IMR-90 (cell line): ENCODE measurements around the gene HLA-DQB1. TPM values are rescaled to one million over a fixed set of nuclear protein-coding genes. Genes with fewer than 3 reads are reported as not detected.
A peak's percentile ranks its signal among the peaks of the same experiment; 100 is the strongest.

Experiments used
- ATAC-seq: fragments of 200-7000 bp; cut with Tn5 transposase; 2 replicates; pipeline ENCODE4 v1.9.1; 2020; ENCODE audit warnings: low read depth, mild to moderate bottlenecking, moderate library complexity
- Bru-seq: library from RNA; stranded (reverse); fragments of 400-500 nt; gene quantifications from one replicate; lab custom pipeline; 2021; lab: Mats Ljungman, UMichigan
- BruChase-seq, 2 experiments: library from RNA; stranded (reverse); fragments of 400-500 nt; gene quantifications; one replicate each; lab custom pipeline; 2021; lab: Mats Ljungman, UMichigan
- BruUV-seq: library from RNA; stranded (reverse); fragments of 400-500 nt; replicated peaks from 2 replicates; lab custom pipeline; 2021; lab: Mats Ljungman, UMichigan
- CTCF ChIA-PET: fragments of 300-600 bp; formaldehyde crosslinking; extraction: SDS; loops from one replicate; lab custom pipeline; 2021; ENCODE audit warnings: antibody characterized with exemption; lab: Yijun Ruan, JAX
- POLR2A ChIA-PET: fragments of 300-600 bp; sonication (Branson Sonifier 250); formaldehyde crosslinking; loops from one replicate; lab custom pipeline; 2022; ENCODE audit warnings: antibody characterized with exemption; ENCODE audit not compliant: unreplicated experiment; lab: Charles Lee
- DNase-seq: peaks from one replicate; pipeline ENCODE4 v3.0.0; 2013
- H2AFZ ChIP-seq: replicated peaks from 2 replicates; pipeline ENCODE3; 2013; ENCODE audit warnings: low read length, mild to moderate bottlenecking; ENCODE audit not compliant: poor library complexity
- H2AK5ac ChIP-seq: 2 replicates; pipeline ENCODE4 v1.6.1; 2013; ENCODE audit warnings: low read depth, low read length, inconsistent platforms
- H2AK9ac ChIP-seq: replicated peaks from 2 replicates; pipeline ENCODE3; 2013; ENCODE audit warnings: mild to moderate bottlenecking, low read depth, low read length, moderate library complexity; ENCODE audit not compliant: poor library complexity
- H2BK120ac ChIP-seq: 2 replicates; pipeline ENCODE4 v1.6.1; 2013; ENCODE audit warnings: low read depth, low read length, inconsistent platforms
- H2BK15ac ChIP-seq: 3 replicates; pipeline ENCODE4 v1.6.1; 2013; ENCODE audit warnings: low read depth, low read length, inconsistent platforms
- H2BK20ac ChIP-seq: 2 replicates; pipeline ENCODE4 v1.6.1; 2013; ENCODE audit warnings: low read depth, mild to moderate bottlenecking, inconsistent platforms, low read length, moderate library complexity
- H2BK5ac ChIP-seq: 2 replicates; pipeline ENCODE4 v1.6.1; 2013; ENCODE audit warnings: mild to moderate bottlenecking, low read depth, low read length, inconsistent platforms; ENCODE audit not compliant: poor library complexity, severe bottlenecking
- H3K14ac ChIP-seq: replicated peaks from 2 replicates; pipeline ENCODE4 v1.6.1; 2013; ENCODE audit warnings: low read depth, low read length, inconsistent platforms
- H3K18ac ChIP-seq: 2 replicates; pipeline ENCODE4 v1.6.1; 2013; ENCODE audit warnings: low read depth, low read length, control low read depth
- H3K23ac ChIP-seq: 2 replicates; pipeline ENCODE4 v1.6.1; 2013; ENCODE audit warnings: low read depth, low read length, inconsistent platforms
- H3K27ac ChIP-seq: 2 replicates; pipeline ENCODE4 v1.5.1; 2013; ENCODE audit warnings: mild to moderate bottlenecking, control low read depth, low read length; ENCODE audit not compliant: insufficient read depth
- H3K27me3 ChIP-seq: 2 replicates; pipeline ENCODE4 v1.6.1; 2013; ENCODE audit warnings: low read length; ENCODE audit not compliant: control insufficient read depth, insufficient read depth
- H3K36me3 ChIP-seq: 2 replicates; pipeline ENCODE4 v1.6.1; 2013; ENCODE audit warnings: low read length, mixed read lengths; ENCODE audit not compliant: control insufficient read depth, insufficient read depth
- H3K4ac ChIP-seq: 2 replicates; pipeline ENCODE4 v1.6.1; 2013; ENCODE audit warnings: low read depth, low read length, inconsistent platforms
- H3K4me1 ChIP-seq: 2 replicates; pipeline ENCODE4 v1.6.1; 2013; ENCODE audit warnings: low read length, mixed read lengths; ENCODE audit not compliant: control insufficient read depth, insufficient read depth
- H3K4me2 ChIP-seq: 2 replicates; pipeline ENCODE4 v1.6.1; 2013; ENCODE audit warnings: low read depth, mild to moderate bottlenecking, control low read depth, low read length, moderate library complexity
- H3K4me3 ChIP-seq: 2 replicates; pipeline ENCODE4 v1.5.1; 2013; ENCODE audit warnings: low read depth, mild to moderate bottlenecking, control low read depth, low read length, moderate library complexity; ENCODE audit not compliant: insufficient read depth
- H3K56ac ChIP-seq: 2 replicates; pipeline ENCODE4 v1.6.1; 2013; ENCODE audit warnings: low read length, inconsistent platforms; ENCODE audit not compliant: insufficient read depth; ENCODE audit errors: extremely low read depth
- H3K79me1 ChIP-seq, 2 experiments: 2 replicates each; pipeline ENCODE4 v1.6.1; 2013; ENCODE audit warnings: low read length in 2 of 2, inconsistent platforms in 1 of 2, low read depth in 1 of 2
- H3K9ac ChIP-seq: 2 replicates; pipeline ENCODE4 v1.6.1; 2013; ENCODE audit warnings: low read depth, low read length, control low read depth
- H3K9me1 ChIP-seq: 2 replicates; pipeline ENCODE4 v1.6.1; 2013; ENCODE audit warnings: low read length, inconsistent platforms; ENCODE audit not compliant: insufficient read depth
- H3K9me3 ChIP-seq: 2 replicates; pipeline ENCODE4 v1.6.1; 2013; ENCODE audit warnings: low read length; ENCODE audit not compliant: control insufficient read depth, insufficient read depth
- H4K20me1 ChIP-seq: 2 replicates; pipeline ENCODE4 v1.6.1; 2013; ENCODE audit warnings: low read length, inconsistent platforms; ENCODE audit not compliant: insufficient read depth
- H4K5ac ChIP-seq: 2 replicates; pipeline ENCODE4 v1.6.1; 2013; ENCODE audit warnings: mild to moderate bottlenecking, low read depth, low read length, control low read depth
- H4K8ac ChIP-seq, 2 experiments: 2 replicates each; pipeline ENCODE4 v1.6.1; 2013; ENCODE audit warnings: low read depth in 2 of 2, low read length in 2 of 2, control low read depth in 1 of 2, inconsistent platforms in 1 of 2
- H4K91ac ChIP-seq: 2 replicates; pipeline ENCODE4 v1.6.1; 2013; ENCODE audit warnings: low read depth, low read length, inconsistent platforms; ENCODE audit not compliant: insufficient read depth
- BHLHE40 ChIP-seq: fragments of 150-350 bp; IDR thresholded peaks from 2 replicates; pipeline ENCODE4 v1.6.1; 2016; ENCODE audit warnings: mild to moderate bottlenecking, low read depth, low read length
- RFX5 ChIP-seq: IDR thresholded peaks from 2 replicates; pipeline ENCODE4 v1.8.0; 2012; ENCODE audit warnings: low read depth, mild to moderate bottlenecking, low read length, moderate library complexity
- WGBS, 2 experiments: methylation state at CpG; one replicate each; pipeline versions ENCODE4 v1.1.5 to v1.1.7; 2013; ENCODE audit warnings: missing lambda C conversion rate in 2 of 2; ENCODE audit not compliant: insufficient read length in 1 of 2; ENCODE audit errors: extremely low coverage in 2 of 2; 5-methylcytosine and 5-hydroxymethylcytosine counted together
- dilution Hi-C: fragments of 300-500 bp; cut with HindIII; formaldehyde crosslinking; loops from one replicate; pipeline ENCODE4 v1.14.3; 2018; ENCODE audit warnings: low sequenced_read_pairs; ENCODE audit not compliant: unreplicated experiment
- in situ Hi-C: fragments of 300-500 bp; cut with MboI; formaldehyde crosslinking; loops from 3 replicates; pipeline ENCODE4 v1.14.3; 2019; ENCODE audit warnings: low sequenced_read_pairs, inconsistent platforms, mixed read lengths
- intact Hi-C: fragments of 100-400 bp; cut with micrococcal nuclease; formaldehyde crosslinking; loops from 2 replicates; pipeline ENCODE4 v1.10.0; 2022
- long read RNA-seq: library from polyadenylated mRNA; unstranded; transcript quantifications from one replicate; pipeline ENCODE4 v2.0.0, GENCODE V29; 2021; ENCODE audit not compliant: unreplicated experiment
- polyA plus RNA-seq, 3 experiments: library from polyadenylated mRNA; depleted of rRNA; stranded (reverse); fragments of >200 nt; gene quantifications; 2 replicates each; pipeline ENCODE4 v1.2.3, GENCODE V29; 2012; ENCODE audit warnings: low replicate concordance in 1 of 3
- total RNA-seq: library from RNA; depleted of rRNA; stranded (reverse); fragments of >200 nt; gene quantifications from 2 replicates; pipeline ENCODE4 v1.2.3, GENCODE V29; 2012; rRNA removed

HLA-DQB1 gene
- total RNA-seq (not detected in 2 replicates), polyA plus RNA-seq (2012; rRNA removed) (not detected in 2 replicates), Bru-seq, nascent RNA (percentile 9 among the genes with signal in this experiment), BruChase-seq, experiment 1, labeled RNA remaining after a 6-hour chase (not detected), BruChase-seq, experiment 2, labeled RNA remaining after a 2-hour chase (percentile 8 among the genes with signal in this experiment)
- polyA plus RNA-seq (2012; cell fraction: cytosol; rRNA removed): not detected in 2 replicates
- not detected in 2 replicates for polyA plus RNA-seq (2012; cell fraction: nucleus; rRNA removed; ENCODE audit: low replicate concordance)
- long read RNA-seq: 0 reads

- H2BK15ac ChIP-seq: no peak within 1 kb of the TSS
- H4K5ac ChIP-seq: no peak within 1 kb of the TSS
- H3K14ac ChIP-seq: no peak within 1 kb of the TSS
- H3K4me3 ChIP-seq: no peak within 1 kb of the TSS
- POLR2A ChIA-PET: no interaction called here
- H2BK5ac ChIP-seq: no peak within 1 kb of the TSS
- no peak within 1 kb of the TSS for H4K91ac ChIP-seq
- H2AK5ac ChIP-seq: no peak within 1 kb of the TSS
- no peak within 1 kb of the TSS for H2BK20ac ChIP-seq
- DNase-seq: no peak
- H3K18ac ChIP-seq: no peak within 1 kb of the TSS
- no peak within 1 kb of the TSS for H3K4ac ChIP-seq
- H2BK120ac ChIP-seq: no peak within 1 kb of the TSS
- H3K27ac ChIP-seq: no peak within 1 kb of the TSS
- 10% methylated on average over 2 of the region's 16 CpGs; no CpG with 5 or more reads in 1 of the 2 experiments for WGBS, 2 experiments
- no peaks in the 10 kb centered on the region for H4K20me1 ChIP-seq
- no peak for ATAC-seq
- intact Hi-C loops: loop anchor here (10.0 kb wide), 1 partner anchor 198 kb away; no protein-coding TSS in a partner anchor
- H3K36me3 ChIP-seq: no peaks in the 10 kb centered on the region
- H3K9me3 ChIP-seq: no peaks in the 10 kb centered on the region
- BruUV-seq: no TSS peak
- no peaks in the 10 kb centered on the region for H3K9me1 ChIP-seq
- H4K8ac ChIP-seq: no peak within 1 kb of the TSS
- no peak within 1 kb of the TSS for H2AFZ ChIP-seq
- in situ Hi-C loops: no loop called here
- no peak within 1 kb of the TSS for H3K4me2 ChIP-seq
- H2AK9ac ChIP-seq: no peak within 1 kb of the TSS
- H3K23ac ChIP-seq: no peak within 1 kb of the TSS
- no peak within 1 kb of the TSS for H3K9ac ChIP-seq
- TF ChIP-seq BHLHE40 (no peak), RFX5 (peak; percentile 80)
- no peaks in the 10 kb centered on the region for H3K79me1 ChIP-seq
- dilution Hi-C loops: no loop called here
- CTCF ChIA-PET: no interaction called here
- no peak within 1 kb of the TSS for H3K56ac ChIP-seq
- H3K27me3 ChIP-seq: no peaks in the 10 kb centered on the region
- no peaks in the 10 kb centered on the region for H3K4me1 ChIP-seq
Observed at GRCh38 chr6:32666420-32667300, at the start of gene HLA-DQB1. Gene HLA-DQB1 (minus strand): TSS chr6:32666657. CDS start chr6:32666607, 50 bp downstream.
